GM12878 (cell line): ENCODE data around the gene NCBP2. TPM values are rescaled to one million over a fixed set of nuclear protein-coding genes. Genes with fewer than 3 reads are reported as not detected.

Experiments used
- BCL11A ChIP-seq: IDR thresholded peaks from 2 replicates; pipeline ENCODE4 v1.6.1; 2011; ENCODE audit warnings: low read depth, low read length
- BHLHE40 ChIP-seq, 2 experiments: fragments of 450-650 bp in 1 of 2; IDR thresholded peaks; 2 replicates each; pipeline ENCODE4 v1.6.1; 2011 to 2017; ENCODE audit warnings: low read depth in 2 of 2, borderline replicate concordance in 1 of 2, improper control_type of control experiment in 1 of 2, low read length in 1 of 2, mild to moderate bottlenecking in 1 of 2
- CEBPB ChIP-seq, 2 experiments: fragments of 150-350 bp in 1 of 2; IDR thresholded peaks; 2 replicates each; pipeline ENCODE4 v1.6.1; 2012 to 2014; ENCODE audit warnings: low read depth in 2 of 2, low read length in 2 of 2, borderline replicate concordance in 1 of 2, inconsistent platforms in 1 of 2
- CHD2 ChIP-seq: IDR thresholded peaks from 2 replicates; pipeline ENCODE4 v1.6.1; 2011; ENCODE audit warnings: low read depth, low read length, improper control_type of control experiment, borderline replicate concordance
- FOS ChIP-seq: IDR thresholded peaks from 3 replicates; pipeline ENCODE4 v1.6.1; 2011; ENCODE audit warnings: borderline replicate concordance; ENCODE audit not compliant: insufficient read length; ENCODE audit errors: extremely low read depth
- IRF4 ChIP-seq: IDR thresholded peaks from 2 replicates; pipeline ENCODE4 v1.6.1; 2011; ENCODE audit warnings: low read depth, low read length
- STAT3 ChIP-seq: IDR thresholded peaks from 2 replicates; pipeline ENCODE4 v1.6.1; 2011; ENCODE audit warnings: low read depth, low read length, improper control_type of control experiment
- SUPT20H ChIP-seq: IDR thresholded peaks from 2 replicates; pipeline ENCODE4 v1.6.1; 2011; ENCODE audit warnings: low read depth, mild to moderate bottlenecking, low read length, moderate library complexity, borderline replicate concordance; ENCODE audit not compliant: control insufficient read depth
- SUZ12 ChIP-seq: fragments of 200-600 bp; sonication (generic); IDR thresholded peaks from one replicate; pipeline ENCODE4 v1.6.1; 2018; ENCODE audit warnings: antibody characterized with exemption, mild to moderate bottlenecking; ENCODE audit not compliant: unreplicated experiment
- TCF7 ChIP-seq: IDR thresholded peaks from 2 replicates; pipeline ENCODE4 v1.6.1; 2014; ENCODE audit warnings: antibody characterized with exemption, borderline replicate concordance
- ZSCAN29 ChIP-seq: fragments of 450-650 bp; IDR thresholded peaks from 2 replicates; pipeline ENCODE4 v1.6.1; 2017; ENCODE audit warnings: mild to moderate bottlenecking, moderate library complexity
- polyA plus RNA-seq, 11 experiments: library from polyadenylated mRNA; depleted of rRNA in 4 of 11; unstranded in 6 of 11; stranded (reverse) in 5 of 11; fragments of >200 nt; fragmentation: Nextera tagmentation in 4 of 11; fragmentation: Illumina TruSeq in 1 of 11; extraction: Ambion mirVana in 4 of 11; extraction: Trizol in 1 of 11; gene quantifications; 1 replicate in 1 of 11; 2 replicates in 10 of 11; pipeline versions ENCODE4 v1.2.1 to v1.2.3, GENCODE V29; 2011 to 2016; ENCODE audit warnings: inconsistent platforms in 2 of 11, missing spikeins in 2 of 11, low read depth in 1 of 11
- total RNA-seq, 4 experiments: library from RNA; depleted of rRNA in 3 of 4; stranded (reverse); fragments of >200 nt in 3 of 4; fragmentation: Illumina TruSeq in 1 of 4; extraction: Trizol in 1 of 4; gene quantifications; 2 replicates each; pipeline versions ENCODE4 v1.2.1 to v1.2.3, GENCODE V29; 2013 to 2021
- TF ChIP-seq, protein P1 (sequence below): fragments of 450-650 bp; IDR thresholded peaks from 2 replicates; pipeline ENCODE4 v1.6.1; 2017; ENCODE audit warnings: low read depth, mild to moderate bottlenecking, moderate library complexity
- TF ChIP-seq, protein P2 (sequence below): fragments of 450-650 bp; formaldehyde crosslinking; IDR thresholded peaks from 2 replicates; pipeline ENCODE4 v1.5.0; 2022; ENCODE audit warnings: mild to moderate bottlenecking, missing genetic modification characterization
- TF ChIP-seq, protein P3 (sequence below): IDR thresholded peaks from 2 replicates; pipeline ENCODE4 v1.6.1; 2011; ENCODE audit warnings: borderline replicate concordance, low read depth, mild to moderate bottlenecking, moderate library complexity, mixed read lengths, low read length; ENCODE audit not compliant: insufficient read depth; ENCODE audit errors: extremely low read length
- TF ChIP-seq, protein P4 (sequence below): IDR thresholded peaks from 2 replicates; pipeline ENCODE4 v1.6.1; 2011; ENCODE audit warnings: borderline replicate concordance, low read depth, mild to moderate bottlenecking, moderate library complexity, low read length; ENCODE audit not compliant: insufficient read depth, poor library complexity, severe bottlenecking
- TF ChIP-seq, protein P5 (sequence below): IDR thresholded peaks from 2 replicates; pipeline ENCODE4 v1.6.1; 2011; ENCODE audit warnings: low read depth, mild to moderate bottlenecking, low read length, moderate library complexity, borderline replicate concordance; ENCODE audit errors: extremely low read depth
- TF ChIP-seq, protein P6 (sequence below): fragments of 150-350 bp; IDR thresholded peaks from 2 replicates; pipeline ENCODE4 v1.6.1; 2016; ENCODE audit warnings: low read depth, low read length

NCBP2 gene
- total and polyA plus RNA-seq, 10 of the 15 experiments (the other 5 are each of a cell fraction or from before 2014, with no cell fraction given): 59.6 to 136 (median 96.4) TPM

DNA sequence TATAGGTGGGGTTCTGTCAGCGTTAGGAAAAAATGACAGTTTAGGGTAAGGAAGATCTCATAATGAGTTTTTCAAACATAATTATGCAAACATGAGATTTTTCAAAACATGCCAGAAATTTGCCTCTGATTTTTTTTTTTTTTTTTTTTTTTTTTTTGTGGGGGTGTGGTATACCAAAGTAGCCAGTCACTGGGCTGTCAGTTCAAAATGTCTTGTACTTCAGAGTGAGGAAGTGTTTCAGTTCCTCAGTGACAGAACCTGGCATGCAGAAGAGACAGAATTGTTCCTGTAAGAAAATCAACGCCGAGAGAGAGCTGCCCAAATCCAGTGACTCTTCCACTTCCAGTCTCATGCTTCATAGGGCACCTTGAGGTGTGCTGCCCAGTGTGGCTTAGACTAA is 9.7 kb downstream of the NCBP2 start (continued):
- TF ChIP-seq ZSCAN29 (no peak), BCL11A (no peak), FOS (no peak), BHLHE40 (IDR thresholded peaks at IDR 0.05; ENCODE audit: borderline replicate concordance in 1 of 2, low read depth in 2 of 2, low read length in 1 of 2) (no peak), TCF7 (no peak), STAT3 (no peak), CEBPB (IDR thresholded peaks at IDR 0.05; ENCODE audit: borderline replicate concordance in 1 of 2, low read depth in 2 of 2, low read length in 2 of 2) (no peak), SUZ12 (no peak), SUPT20H (no peak), IRF4 (0 out of 2 replicates have a peak, but pooled peaks have one; percentile 16), CHD2 (no peak)
- TF ChIP-seq, protein P1, sequence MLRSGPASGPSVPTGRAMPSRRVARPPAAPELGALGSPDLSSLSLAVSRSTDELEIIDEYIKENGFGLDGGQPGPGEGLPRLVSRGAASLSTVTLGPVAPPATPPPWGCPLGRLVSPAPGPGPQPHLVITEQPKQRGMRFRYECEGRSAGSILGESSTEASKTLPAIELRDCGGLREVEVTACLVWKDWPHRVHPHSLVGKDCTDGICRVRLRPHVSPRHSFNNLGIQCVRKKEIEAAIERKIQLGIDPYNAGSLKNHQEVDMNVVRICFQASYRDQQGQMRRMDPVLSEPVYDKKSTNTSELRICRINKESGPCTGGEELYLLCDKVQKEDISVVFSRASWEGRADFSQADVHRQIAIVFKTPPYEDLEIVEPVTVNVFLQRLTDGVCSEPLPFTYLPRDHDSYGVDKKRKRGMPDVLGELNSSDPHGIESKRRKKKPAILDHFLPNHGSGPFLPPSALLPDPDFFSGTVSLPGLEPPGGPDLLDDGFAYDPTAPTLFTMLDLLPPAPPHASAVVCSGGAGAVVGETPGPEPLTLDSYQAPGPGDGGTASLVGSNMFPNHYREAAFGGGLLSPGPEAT: no peak
- TF ChIP-seq, protein P2, sequence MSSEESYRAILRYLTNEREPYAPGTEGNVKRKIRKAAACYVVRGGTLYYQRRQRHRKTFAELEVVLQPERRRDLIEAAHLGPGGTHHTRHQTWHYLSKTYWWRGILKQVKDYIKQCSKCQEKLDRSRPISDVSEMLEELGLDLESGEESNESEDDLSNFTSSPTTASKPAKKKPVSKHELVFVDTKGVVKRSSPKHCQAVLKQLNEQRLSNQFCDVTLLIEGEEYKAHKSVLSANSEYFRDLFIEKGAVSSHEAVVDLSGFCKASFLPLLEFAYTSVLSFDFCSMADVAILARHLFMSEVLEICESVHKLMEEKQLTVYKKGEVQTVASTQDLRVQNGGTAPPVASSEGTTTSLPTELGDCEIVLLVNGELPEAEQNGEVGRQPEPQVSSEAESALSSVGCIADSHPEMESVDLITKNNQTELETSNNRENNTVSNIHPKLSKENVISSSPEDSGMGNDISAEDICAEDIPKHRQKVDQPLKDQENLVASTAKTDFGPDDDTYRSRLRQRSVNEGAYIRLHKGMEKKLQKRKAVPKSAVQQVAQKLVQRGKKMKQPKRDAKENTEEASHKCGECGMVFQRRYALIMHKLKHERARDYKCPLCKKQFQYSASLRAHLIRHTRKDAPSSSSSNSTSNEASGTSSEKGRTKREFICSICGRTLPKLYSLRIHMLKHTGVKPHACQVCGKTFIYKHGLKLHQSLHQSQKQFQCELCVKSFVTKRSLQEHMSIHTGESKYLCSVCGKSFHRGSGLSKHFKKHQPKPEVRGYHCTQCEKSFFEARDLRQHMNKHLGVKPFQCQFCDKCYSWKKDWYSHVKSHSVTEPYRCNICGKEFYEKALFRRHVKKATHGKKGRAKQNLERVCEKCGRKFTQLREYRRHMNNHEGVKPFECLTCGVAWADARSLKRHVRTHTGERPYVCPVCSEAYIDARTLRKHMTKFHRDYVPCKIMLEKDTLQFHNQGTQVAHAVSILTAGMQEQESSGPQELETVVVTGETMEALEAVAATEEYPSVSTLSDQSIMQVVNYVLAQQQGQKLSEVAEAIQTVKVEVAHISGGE (CRISPR knock-in tag): no peak
- TF ChIP-seq, protein P3, sequence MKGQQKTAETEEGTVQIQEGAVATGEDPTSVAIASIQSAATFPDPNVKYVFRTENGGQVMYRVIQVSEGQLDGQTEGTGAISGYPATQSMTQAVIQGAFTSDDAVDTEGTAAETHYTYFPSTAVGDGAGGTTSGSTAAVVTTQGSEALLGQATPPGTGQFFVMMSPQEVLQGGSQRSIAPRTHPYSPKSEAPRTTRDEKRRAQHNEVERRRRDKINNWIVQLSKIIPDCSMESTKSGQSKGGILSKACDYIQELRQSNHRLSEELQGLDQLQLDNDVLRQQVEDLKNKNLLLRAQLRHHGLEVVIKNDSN: no peak
- TF ChIP-seq, protein P4, sequence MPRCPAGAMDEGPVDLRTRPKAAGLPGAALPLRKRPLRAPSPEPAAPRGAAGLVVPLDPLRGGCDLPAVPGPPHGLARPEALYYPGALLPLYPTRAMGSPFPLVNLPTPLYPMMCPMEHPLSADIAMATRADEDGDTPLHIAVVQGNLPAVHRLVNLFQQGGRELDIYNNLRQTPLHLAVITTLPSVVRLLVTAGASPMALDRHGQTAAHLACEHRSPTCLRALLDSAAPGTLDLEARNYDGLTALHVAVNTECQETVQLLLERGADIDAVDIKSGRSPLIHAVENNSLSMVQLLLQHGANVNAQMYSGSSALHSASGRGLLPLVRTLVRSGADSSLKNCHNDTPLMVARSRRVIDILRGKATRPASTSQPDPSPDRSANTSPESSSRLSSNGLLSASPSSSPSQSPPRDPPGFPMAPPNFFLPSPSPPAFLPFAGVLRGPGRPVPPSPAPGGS: no peak
- TF ChIP-seq, protein P5, sequence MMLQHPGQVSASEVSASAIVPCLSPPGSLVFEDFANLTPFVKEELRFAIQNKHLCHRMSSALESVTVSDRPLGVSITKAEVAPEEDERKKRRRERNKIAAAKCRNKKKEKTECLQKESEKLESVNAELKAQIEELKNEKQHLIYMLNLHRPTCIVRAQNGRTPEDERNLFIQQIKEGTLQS: no peak
- TF ChIP-seq, protein P6, sequence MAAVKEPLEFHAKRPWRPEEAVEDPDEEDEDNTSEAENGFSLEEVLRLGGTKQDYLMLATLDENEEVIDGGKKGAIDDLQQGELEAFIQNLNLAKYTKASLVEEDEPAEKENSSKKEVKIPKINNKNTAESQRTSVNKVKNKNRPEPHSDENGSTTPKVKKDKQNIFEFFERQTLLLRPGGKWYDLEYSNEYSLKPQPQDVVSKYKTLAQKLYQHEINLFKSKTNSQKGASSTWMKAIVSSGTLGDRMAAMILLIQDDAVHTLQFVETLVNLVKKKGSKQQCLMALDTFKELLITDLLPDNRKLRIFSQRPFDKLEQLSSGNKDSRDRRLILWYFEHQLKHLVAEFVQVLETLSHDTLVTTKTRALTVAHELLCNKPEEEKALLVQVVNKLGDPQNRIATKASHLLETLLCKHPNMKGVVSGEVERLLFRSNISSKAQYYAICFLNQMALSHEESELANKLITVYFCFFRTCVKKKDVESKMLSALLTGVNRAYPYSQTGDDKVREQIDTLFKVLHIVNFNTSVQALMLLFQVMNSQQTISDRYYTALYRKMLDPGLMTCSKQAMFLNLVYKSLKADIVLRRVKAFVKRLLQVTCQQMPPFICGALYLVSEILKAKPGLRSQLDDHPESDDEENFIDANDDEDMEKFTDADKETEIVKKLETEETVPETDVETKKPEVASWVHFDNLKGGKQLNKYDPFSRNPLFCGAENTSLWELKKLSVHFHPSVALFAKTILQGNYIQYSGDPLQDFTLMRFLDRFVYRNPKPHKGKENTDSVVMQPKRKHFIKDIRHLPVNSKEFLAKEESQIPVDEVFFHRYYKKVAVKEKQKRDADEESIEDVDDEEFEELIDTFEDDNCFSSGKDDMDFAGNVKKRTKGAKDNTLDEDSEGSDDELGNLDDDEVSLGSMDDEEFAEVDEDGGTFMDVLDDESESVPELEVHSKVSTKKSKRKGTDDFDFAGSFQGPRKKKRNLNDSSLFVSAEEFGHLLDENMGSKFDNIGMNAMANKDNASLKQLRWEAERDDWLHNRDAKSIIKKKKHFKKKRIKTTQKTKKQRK: no peak
